A172 (cell line): ENCODE data around the gene APLF. TPM values are rescaled to one million over a fixed set of nuclear protein-coding genes. Genes with fewer than 3 reads are reported as not detected.
"Not testable (repeated sequence)": the region's sequence is repeated elsewhere in the genome, so short reads cannot be mapped to it uniquely, and the experiment has no call there.

Experiments
- DNase-seq: peaks from one replicate; pipeline ENCODE4 v3.0.0-alpha.2; 2015; ENCODE audit warnings: low spot score
- total RNA-seq: library from RNA; depleted of rRNA; stranded (reverse); fragments of >200 nt; shearing (Covaris generic); gene quantifications from 2 replicates; pipeline ENCODE4 v1.2.3, GENCODE V29; 2014

The APLF gene
- total RNA-seq, 1 experiment from 2014 or later = 6.8 TPM

GRCh38 chr2:68527343-68528081 lies 60.1 kb downstream of the APLF start:
- DNase-seq = not testable (repeated sequence)

- not testable (repeated sequence) for DNase-seq
Measured at GRCh38 chr2:68529156-68529555, 61.8 kb downstream of the APLF start.

GRCh38 chr2:68529651-68530050 lies 62.3 kb downstream of the APLF start:
- DNase-seq = not testable (repeated sequence)

- DNase-seq = no peak
Measured at GRCh38 chr2:68536000-68536399, 68.6 kb downstream of the APLF start.

GRCh38 chr2:68537011-68537410 lies 69.6 kb downstream of the APLF start:
- no peak for DNase-seq

GRCh38 chr2:68537809-68538208 lies 70.4 kb downstream of the APLF start:
- DNase-seq = no peak

GRCh38 chr2:68544811-68545210 lies 77.4 kb downstream of the APLF start:
- DNase-seq = no peak

GRCh38 chr2:68548396-68548795 lies 81.0 kb downstream of the APLF start:
- no peak for DNase-seq

- DNase-seq = no peak
Measured at GRCh38 chr2:68553098-68553497, 85.7 kb downstream of the APLF start.

GRCh38 chr2:68555425-68556206 lies 88.2 kb downstream of the APLF start:
- not testable (repeated sequence) for DNase-seq

- no peak for DNase-seq
Measured at GRCh38 chr2:68556381-68556780, 89.0 kb downstream of the APLF start.

- no peak for DNase-seq
Measured at GRCh38 chr2:68558576-68558975, 91.2 kb downstream of the APLF start.

- DNase-seq = no peak
Measured at GRCh38 chr2:68559692-68560091, 92.3 kb downstream of the APLF start.

GRCh38 chr2:68560545-68560944 lies 93.2 kb downstream of the APLF start:
- no peak for DNase-seq

- no peak for DNase-seq
Measured at GRCh38 chr2:68561372-68561771, 94.0 kb downstream of the APLF start.

GRCh38 chr2:68562934-68563333 lies 95.5 kb downstream of the APLF start:
- DNase-seq = no peak

GRCh38 chr2:68564426-68564825 lies 97.0 kb downstream of the APLF start:
- no peak for DNase-seq

GRCh38 chr2:68565273-68565672 lies 97.9 kb downstream of the APLF start:
- DNase-seq = no peak

- DNase-seq = peak; percentile 47
Measured at GRCh38 chr2:68565858-68566257, 98.5 kb downstream of the APLF start.

- no peak for DNase-seq
Measured at GRCh38 chr2:68566362-68566761, 99.0 kb downstream of the APLF start.

- DNase-seq = no peak
Measured at GRCh38 chr2:68568116-68568515, 100.7 kb downstream of the APLF start.

- peak; percentile 32 for DNase-seq
Measured at GRCh38 chr2:68569604-68570003, 102.2 kb downstream of the APLF start.

- DNase-seq = not testable (repeated sequence)
Measured at GRCh38 chr2:68570434-68570833, 103.0 kb downstream of the APLF start.
